NCI-H526 treated with DMSO at 0.1 percent for 48 hours (cell line): ENCODE results near the gene UGT1A10.

Experiments used
- DNase-seq: peaks from one replicate; lab custom pipeline; 2025; lab: John Stamatoyannopoulos, UW

Gene UGT1A10

GRCh38 chr2:233773854-233774253 is 137.6 kb downstream of the UGT1A10 start:
- DNase-seq, result no peak

DNA sequence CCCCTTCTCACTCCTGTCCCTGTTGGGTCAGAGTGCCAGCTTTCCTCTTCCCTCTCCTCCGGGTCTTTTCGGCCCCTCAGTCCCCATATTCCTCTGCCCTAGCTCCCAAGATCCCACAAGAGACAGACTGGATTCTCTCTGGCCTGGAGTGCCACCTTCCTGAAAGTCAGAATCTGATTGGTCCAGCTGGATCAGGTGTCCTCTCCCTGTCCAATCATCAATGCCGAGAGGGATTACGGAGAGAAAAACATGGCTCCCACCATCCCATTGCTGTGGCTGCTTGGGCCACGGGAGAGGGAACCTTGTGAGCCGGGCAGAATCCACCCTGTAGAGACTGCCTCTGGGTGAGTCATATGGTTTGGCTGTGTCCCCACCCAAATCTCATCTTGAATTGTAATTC is 139.2 kb downstream of the UGT1A10 start:
- DNase-seq, result no peak

- DNase-seq, result no peak
Observed at GRCh38 chr2:233778030-233778429, 141.8 kb downstream of the UGT1A10 start, which contains the start of gene MROH2A. TSS of gene MROH2A (plus strand) at chr2:233778330. CDS start at chr2:233779359, 1,029 bp downstream.

- no peak for DNase-seq
Observed at GRCh38 chr2:233779722-233780121, 143.5 kb downstream of the UGT1A10 start.

- DNase-seq, result no peak
Observed at GRCh38 chr2:233780771-233781170, 144.5 kb downstream of the UGT1A10 start.

DNA sequence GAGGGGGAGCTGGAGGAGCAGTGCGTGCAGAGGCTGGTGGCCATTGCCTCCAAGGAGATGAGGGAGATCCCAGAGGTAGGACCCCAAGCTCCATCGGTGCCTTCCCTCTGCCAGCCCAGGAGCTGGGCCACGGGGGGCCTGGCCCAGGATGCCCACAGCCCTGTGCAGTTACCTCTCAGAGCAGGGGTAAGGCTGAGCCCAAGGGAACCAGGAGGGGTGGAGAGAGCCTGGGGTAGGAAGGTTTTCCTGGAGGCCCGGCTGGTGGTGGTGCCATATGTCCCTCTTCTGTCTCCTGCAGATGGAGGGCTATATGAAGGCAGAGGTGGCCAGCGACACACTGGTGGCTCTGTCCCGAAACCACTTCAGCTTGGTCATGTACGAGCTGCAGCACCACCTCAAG is 153.3 kb downstream of the UGT1A10 start:
- DNase-seq, result no peak

DNA sequence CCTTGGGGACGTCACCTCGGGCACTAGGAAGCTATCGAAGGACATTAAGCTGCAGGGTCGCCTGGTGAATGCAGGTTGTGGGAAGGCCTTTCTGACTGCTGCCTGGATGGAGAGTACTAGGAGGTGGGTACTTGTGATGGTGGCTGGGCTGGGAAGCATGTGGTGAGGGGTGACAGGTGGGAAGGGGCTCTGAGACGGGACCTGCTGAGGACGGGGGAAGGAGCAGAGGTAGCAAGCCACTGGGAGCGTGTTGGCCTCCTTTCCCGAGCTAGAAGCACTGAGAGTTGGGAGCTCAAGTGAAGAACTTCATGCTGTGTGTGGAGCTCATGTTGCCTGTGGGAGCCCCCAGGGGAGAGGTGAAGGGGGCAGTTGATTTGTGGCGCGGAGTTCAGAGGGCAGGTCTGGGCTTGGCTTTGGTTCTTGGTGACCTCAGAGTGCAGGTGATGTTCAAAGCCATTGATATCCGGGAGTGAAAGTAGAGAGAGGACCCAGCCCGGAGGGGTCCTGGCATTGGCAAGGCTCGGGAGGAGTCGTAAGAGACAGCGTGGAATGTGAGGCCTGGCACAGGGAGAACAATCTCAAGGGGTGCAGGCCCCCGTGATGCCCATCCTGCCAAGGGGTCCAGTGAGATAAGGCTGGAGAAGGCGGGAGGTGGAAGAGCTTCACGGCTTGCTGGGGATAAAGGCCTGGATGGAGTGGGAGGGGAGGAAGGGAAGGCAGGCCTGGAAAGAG is 155.1 kb downstream of the UGT1A10 start:
- no peak for DNase-seq

DNA sequence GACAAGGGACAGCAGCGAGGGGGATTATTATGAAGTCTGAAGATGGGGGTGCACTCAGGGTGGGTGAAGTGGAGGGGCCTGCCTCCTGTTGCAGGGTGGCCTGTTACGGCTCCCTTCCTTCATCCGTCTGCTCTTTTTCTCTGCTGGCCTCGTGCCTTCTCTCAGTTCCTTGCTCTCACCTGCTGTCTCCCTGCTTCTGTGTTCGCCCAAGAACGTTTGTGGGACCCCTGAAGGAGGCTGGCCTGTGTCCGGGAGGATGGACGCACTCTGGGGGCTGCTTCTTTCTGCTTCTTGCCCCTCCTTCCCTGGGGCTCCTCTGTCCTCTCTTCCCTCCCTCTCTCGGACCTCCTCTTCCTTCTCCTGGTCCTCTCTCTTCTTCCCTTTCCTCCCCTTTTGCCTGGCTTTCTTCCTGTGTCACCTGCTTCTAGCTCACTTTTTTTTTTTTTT is 155.7 kb downstream of the UGT1A10 start:
- no peak for DNase-seq

DNA sequence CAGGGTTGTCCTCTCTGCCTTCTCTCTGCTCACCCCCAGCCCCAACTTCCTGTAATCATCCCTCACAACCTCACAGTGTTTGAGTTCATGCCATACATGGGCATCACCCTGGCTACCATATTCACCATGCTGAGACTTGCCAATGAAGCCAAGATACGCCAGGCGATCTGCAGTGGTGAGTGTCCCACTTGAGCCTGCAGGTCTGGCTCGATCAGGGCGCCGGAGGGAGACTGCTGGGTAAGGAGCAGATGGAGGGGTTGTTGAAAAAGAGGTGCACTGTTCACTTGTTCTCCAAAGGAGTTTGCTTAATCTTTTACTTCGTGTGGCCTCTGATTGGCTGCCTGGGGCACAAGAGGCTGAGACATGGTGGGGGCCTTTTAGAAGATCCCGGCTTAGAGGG is 156.5 kb downstream of the UGT1A10 start:
- no peak for DNase-seq

GRCh38 chr2:233793465-233794127 is 157.3 kb downstream of the UGT1A10 start:
- DNase-seq, result no peak

GRCh38 chr2:233794128-233794658 is 157.9 kb downstream of the UGT1A10 start:
- no peak for DNase-seq

GRCh38 chr2:233795735-233796171 is 159.5 kb downstream of the UGT1A10 start:
- no peak for DNase-seq

DNA sequence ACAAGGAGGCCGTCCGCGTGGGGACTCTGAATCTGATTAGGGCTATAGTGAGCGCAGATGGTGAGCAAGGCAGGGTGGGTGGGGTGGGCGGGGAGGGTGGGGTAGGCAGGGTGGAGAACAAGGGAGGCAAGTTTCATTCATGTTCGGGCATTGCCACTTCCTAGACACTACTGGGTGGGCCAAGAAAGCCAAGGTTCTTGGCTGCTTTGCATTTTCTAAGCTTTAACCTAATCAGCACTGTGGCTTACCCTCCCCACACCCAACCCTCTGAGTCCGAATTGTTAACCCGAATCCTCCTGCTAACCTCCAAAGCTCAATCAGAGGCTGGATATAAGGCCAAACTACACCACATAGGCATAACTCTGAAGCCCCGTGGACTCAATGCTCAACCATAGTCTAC is 160.0 kb downstream of the UGT1A10 start:
- no peak for DNase-seq

DNA sequence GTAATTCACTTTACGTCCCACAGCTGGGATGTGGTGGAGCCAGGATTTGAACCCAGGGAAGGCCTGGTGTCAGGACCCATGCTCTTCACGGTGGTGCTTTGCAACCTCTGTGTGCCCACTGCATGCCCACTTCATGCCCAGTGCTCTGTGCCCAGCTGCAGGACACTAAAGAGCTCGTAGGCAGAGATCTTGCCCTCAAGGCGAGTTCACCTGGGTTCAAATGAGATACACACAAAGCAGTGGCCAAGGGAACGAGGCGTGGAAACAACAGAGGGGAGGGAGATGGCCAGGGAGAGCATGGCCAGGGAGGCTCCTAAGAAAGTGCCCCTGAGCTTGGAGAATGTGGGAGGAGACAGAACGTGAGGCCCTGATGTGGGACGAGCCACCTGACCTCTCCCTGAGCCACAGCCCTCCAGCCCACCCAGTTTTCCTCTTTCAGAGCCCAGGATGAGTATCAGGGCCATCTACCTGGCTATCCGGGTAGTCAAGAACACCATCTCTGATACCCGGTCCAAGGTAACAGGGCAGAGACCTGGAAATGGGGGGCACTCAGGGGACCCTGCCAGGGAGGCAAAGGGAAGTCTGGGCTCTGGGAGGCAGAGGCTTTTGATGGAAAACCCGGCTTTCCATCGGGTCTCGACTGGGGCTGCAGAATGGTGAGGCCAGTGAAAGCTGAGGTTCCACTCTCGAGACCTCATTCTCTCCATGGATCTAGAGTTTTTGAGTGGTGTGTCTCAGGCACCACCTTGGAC is 162.3 kb downstream of the UGT1A10 start:
- DNase-seq, result no peak

DNA sequence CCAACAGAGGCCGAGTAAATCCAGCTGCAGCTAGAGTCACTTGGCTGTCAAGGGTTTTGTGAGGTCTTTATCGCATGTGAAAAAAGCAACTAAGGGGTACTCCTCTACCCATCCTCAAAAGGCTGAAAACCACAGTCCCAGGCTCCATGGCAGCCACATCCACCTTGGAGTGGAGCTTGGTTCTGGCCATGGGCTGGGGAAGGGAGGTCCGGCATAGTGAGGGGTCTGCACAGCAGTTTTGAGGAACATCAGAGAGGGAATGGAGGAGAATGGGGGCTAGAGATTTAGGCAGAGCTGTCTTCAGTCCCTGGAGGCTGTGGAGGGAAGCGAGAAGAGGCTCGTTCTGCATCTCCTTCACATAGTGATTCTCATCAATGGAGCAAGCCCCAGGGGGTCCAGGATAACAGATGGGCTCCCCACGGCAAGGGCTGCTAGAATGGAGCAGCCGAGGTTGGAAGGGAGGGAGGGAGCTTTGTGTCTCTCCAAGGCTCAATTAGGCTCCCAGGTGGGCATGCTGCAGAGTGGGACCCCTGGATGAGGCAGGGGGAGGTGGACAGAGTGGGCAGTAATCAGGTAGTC is 162.9 kb downstream of the UGT1A10 start:
- DNase-seq, result no peak

DNA sequence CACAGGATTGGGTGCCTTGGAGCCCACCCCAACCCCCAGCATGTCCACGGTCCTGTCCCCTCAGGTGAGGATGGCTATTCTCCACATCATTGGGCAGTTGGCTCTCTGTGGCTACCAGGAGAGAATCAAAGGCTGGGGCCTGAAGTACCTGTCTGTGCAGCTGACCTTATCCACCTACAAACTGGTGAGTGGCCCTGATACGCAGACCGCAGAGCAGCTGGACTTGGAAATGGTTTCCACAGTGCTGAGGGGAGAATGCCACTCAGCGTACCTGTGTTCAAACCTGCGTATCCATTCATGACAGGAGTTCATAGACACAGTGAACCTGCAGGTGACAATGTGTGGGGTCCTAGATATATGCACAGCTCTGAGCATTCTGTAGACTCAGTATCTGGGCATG is 163.5 kb downstream of the UGT1A10 start:
- no peak for DNase-seq

GRCh38 chr2:233800208-233800607 is 164.0 kb downstream of the UGT1A10 start:
- DNase-seq, result no peak

GRCh38 chr2:233801357-233802131 is 165.3 kb downstream of the UGT1A10 start:
- DNase-seq, result no peak

GRCh38 chr2:233802132-233802815 is 166.0 kb downstream of the UGT1A10 start:
- no peak for DNase-seq

- no peak for DNase-seq
Observed at GRCh38 chr2:233803292-233803911, 167.2 kb downstream of the UGT1A10 start.
